RCC 7860 (cell line): Measurements from ENCODE around the gene AZI2.

Experiments
- DNase-seq: peaks from one replicate; pipeline ENCODE4 v3.0.0-alpha.2; 2015; ENCODE audit warnings: low spot score
- FAIRE-seq: peaks from 2 replicates; lab custom pipeline; 2012; peaks lifted over from hg19 to GRCh38; lab: Jason Lieb, UNC

AZI2 gene

GRCh38 chr3:28348629-28349468 is at the start of gene AZI2, which contains the start of gene ZCWPW2:
AZI2 (minus strand) TSS chr3:28348824; CDS start chr3:28340617, 8,207 bp downstream.
ZCWPW2 (plus strand) TSS chr3:28348721; CDS start chr3:28413069, 64,348 bp downstream.
- DNase-seq (peak; percentile 77), FAIRE-seq (peak; percentile 52)

GRCh38 chr3:28388978-28389377 is 40.4 kb upstream of the AZI2 start:
- DNase-seq (no peak), FAIRE-seq (no peak)

GRCh38 chr3:28386049-28386448 is 37.4 kb upstream of the AZI2 start:
- DNase-seq (no peak), FAIRE-seq (no peak)

GRCh38 chr3:28376424-28376823 is 27.8 kb upstream of the AZI2 start:
- FAIRE-seq: no peak
- DNase-seq: no peak

GRCh38 chr3:28349469-28350000 is 911 bp upstream of the AZI2 start:
- DNase-seq (no peak), FAIRE-seq (no peak)

- FAIRE-seq (no peak), DNase-seq (no peak)
Observed at GRCh38 chr3:28348265-28348628, 377 bp downstream of the AZI2 start.

GRCh38 chr3:28347374-28348264 is 1.0 kb downstream of the AZI2 start:
- no peak for FAIRE-seq
- DNase-seq: no peak

GRCh38 chr3:28345690-28346089 is 2.9 kb downstream of the AZI2 start:
- DNase-seq (no peak), FAIRE-seq (no peak)

- FAIRE-seq (no peak), DNase-seq (no peak)
Observed at GRCh38 chr3:28343144-28343543, 5.5 kb downstream of the AZI2 start.

- DNase-seq: no peak
- FAIRE-seq: no peak
Observed at GRCh38 chr3:28337230-28337629, 11.4 kb downstream of the AZI2 start.

- FAIRE-seq: no peak
Observed at GRCh38 chr3:28335246-28335645, 13.4 kb downstream of the AZI2 start.

GRCh38 chr3:28334552-28334951 is 14.1 kb downstream of the AZI2 start:
- no peak for FAIRE-seq
- no peak for DNase-seq

More at GRCh38 chr3:28335246-28335645, 13.4 kb downstream of the AZI2 start:
- no peak for DNase-seq

GRCh38 chr3:28328188-28329151 is 20.2 kb downstream of the AZI2 start:
- DNase-seq (peak; percentile 18), FAIRE-seq (peak; percentile 63)

GRCh38 chr3:28326458-28326926 is 22.1 kb downstream of the AZI2 start:
- DNase-seq (no peak), FAIRE-seq (no peak)

GRCh38 chr3:28322464-28322863 is 26.2 kb downstream of the AZI2 start:
- no peak for FAIRE-seq
- no peak for DNase-seq

GRCh38 chr3:28320981-28321380 is 27.6 kb downstream of the AZI2 start:
- DNase-seq (no peak), FAIRE-seq (no peak)

GRCh38 chr3:28317438-28318022 is 31.1 kb downstream of the AZI2 start:
- DNase-seq (peak; percentile 14), FAIRE-seq (peak; percentile 41)

GRCh38 chr3:28316226-28316625 is 32.4 kb downstream of the AZI2 start:
- FAIRE-seq: no peak
- no peak for DNase-seq

- DNase-seq (no peak), FAIRE-seq (no peak)
Observed at GRCh38 chr3:28315711-28316110, 32.9 kb downstream of the AZI2 start.

GRCh38 chr3:28308196-28308595 is 40.4 kb downstream of the AZI2 start:
- DNase-seq (no peak), FAIRE-seq (no peak)
